GM18907 (cell line): Measurements from ENCODE around the gene CYP1B1.
"Not testable (repeated sequence)": the region's sequence is repeated elsewhere in the genome, so short reads cannot be mapped to it uniquely, and the experiment has no call there.

ENCODE experiments used
- ATAC-seq: cut with Tn5 transposase; IDR thresholded peaks from one replicate; pipeline ENCODE4 v1.9.1; 2021; ENCODE audit warnings: mild to moderate bottlenecking, moderate library complexity; ENCODE audit not compliant: unreplicated experiment

CYP1B1 gene

GRCh38 chr2:38037757-38038621 is 38.0 kb downstream of the CYP1B1 start:
- peak; percentile 85 for ATAC-seq

GRCh38 chr2:38037325-38037724 is 38.6 kb downstream of the CYP1B1 start:
- ATAC-seq: no peak

GRCh38 chr2:38035968-38036367 is 40.0 kb downstream of the CYP1B1 start:
- no peak for ATAC-seq

- no peak for ATAC-seq
These were observed 42.3 kb downstream of the CYP1B1 start for GRCh38 chr2:38033646-38034045.

GRCh38 chr2:38032946-38033345 is 43.0 kb downstream of the CYP1B1 start:
- no peak for ATAC-seq

GRCh38 chr2:38030635-38031355 is 45.2 kb downstream of the CYP1B1 start:
- ATAC-seq: no peak

- ATAC-seq: no peak
These were observed 46.4 kb downstream of the CYP1B1 start for GRCh38 chr2:38029512-38029911.

- no peak for ATAC-seq
These were observed 47.1 kb downstream of the CYP1B1 start for GRCh38 chr2:38028829-38029228.

- no peak for ATAC-seq
These were observed 49.1 kb downstream of the CYP1B1 start for GRCh38 chr2:38026846-38027245.

- no peak for ATAC-seq
These were observed 54.4 kb downstream of the CYP1B1 start for GRCh38 chr2:38021589-38021988.

- not testable (repeated sequence) for ATAC-seq
These were observed 55.4 kb downstream of the CYP1B1 start for GRCh38 chr2:38020359-38021069.

- ATAC-seq: no peak
These were observed 58.1 kb downstream of the CYP1B1 start for GRCh38 chr2:38017836-38018235.
